Measurements from ENCODE around the gene SNAI1.
A peak's percentile ranks its signal among the peaks of the same experiment; 100 is the strongest.
"Not testable (repeated sequence)": the region's sequence is repeated elsewhere in the genome, so short reads cannot be mapped to it uniquely, and the experiment has no call there.

Gene SNAI1

GRCh38 chr20:49987015-49987867 is 4.5 kb downstream of the SNAI1 start:
- no peak for DNase-seq (ENCODE audit: low spot score)

GRCh38 chr20:49987868-49988690 is 5.3 kb downstream of the SNAI1 start:
- DNase-seq (ENCODE audit: low spot score): no peak

GRCh38 chr20:49989234-49990065 is 6.7 kb downstream of the SNAI1 start:
- DNase-seq (ENCODE audit: low spot score): no peak

- DNase-seq (ENCODE audit: low spot score): no peak
Observed at GRCh38 chr20:49990271-49990720, 7.5 kb downstream of the SNAI1 start.

- DNase-seq (ENCODE audit: low spot score): peak; percentile 34
Observed at GRCh38 chr20:49993301-49993751, 10.5 kb downstream of the SNAI1 start.

GRCh38 chr20:49995586-49995985 is 12.8 kb downstream of the SNAI1 start:
- DNase-seq (ENCODE audit: low spot score): no peak

- DNase-seq (ENCODE audit: low spot score): not testable (repeated sequence)
Observed at GRCh38 chr20:49998478-49999188, 15.9 kb downstream of the SNAI1 start.

- peak; percentile 31 for DNase-seq (ENCODE audit: low spot score)
Observed at GRCh38 chr20:49999329-49999728, 16.5 kb downstream of the SNAI1 start.

- DNase-seq (ENCODE audit: low spot score): not testable (repeated sequence)
Observed at GRCh38 chr20:50000548-50001222, 17.9 kb downstream of the SNAI1 start.

GRCh38 chr20:50001784-50002311 is 19.1 kb downstream of the SNAI1 start:
- DNase-seq (ENCODE audit: low spot score): no peak

GRCh38 chr20:50003253-50003656 is 20.5 kb downstream of the SNAI1 start:
- no peak for DNase-seq (ENCODE audit: low spot score)

- DNase-seq (ENCODE audit: low spot score): no peak
Observed at GRCh38 chr20:50004229-50004628, 21.4 kb downstream of the SNAI1 start.

GRCh38 chr20:50005471-50005981 is 22.7 kb downstream of the SNAI1 start:
- DNase-seq (ENCODE audit: low spot score): no peak

- DNase-seq (ENCODE audit: low spot score): no peak
Observed at GRCh38 chr20:50007369-50007768, 24.6 kb downstream of the SNAI1 start.

GRCh38 chr20:50008007-50008406 is 25.2 kb downstream of the SNAI1 start:
- DNase-seq (ENCODE audit: low spot score): no peak

GRCh38 chr20:50009521-50010454 is 27.0 kb downstream of the SNAI1 start:
- no peak for DNase-seq (ENCODE audit: low spot score)

GRCh38 chr20:50011597-50011996 is 28.8 kb downstream of the SNAI1 start:
- not testable (repeated sequence) for DNase-seq (ENCODE audit: low spot score)

- peak; percentile 79 for DNase-seq (ENCODE audit: low spot score)
Observed at GRCh38 chr20:50012282-50013263, 29.8 kb downstream of the SNAI1 start.

All from NAMALWA (cell line).